Ascending aorta (tissue), 2 donors: ENCODE data around the gene OSBPL9. TPM values are rescaled to one million over a fixed set of nuclear protein-coding genes. Genes with fewer than 3 reads are reported as not detected.

Source experiments
- DNase-seq, 2 donors: peaks; one replicate each; pipeline ENCODE4 v3.0.0-alpha.2; 2019; ENCODE audit warnings: low spot score in 2 of 2
- H3K27ac ChIP-seq, 2 donors: fragments of 200-600 bp; sonication (generic); one replicate each; pipeline ENCODE4 v1.5.1; 2016 to 2017; ENCODE audit warnings: mild to moderate bottlenecking in 1 of 2
- H3K27me3 ChIP-seq: fragments of 200-600 bp; sonication (generic); one replicate; pipeline ENCODE4 v1.5.1; 2017
- H3K36me3 ChIP-seq, 2 donors: fragments of 200-600 bp; sonication (generic); one replicate each; pipeline ENCODE4 v1.5.1; 2016
- H3K4me1 ChIP-seq, 2 donors: fragments of 200-600 bp; sonication (generic); one replicate each; pipeline ENCODE4 v1.5.1; 2016 to 2017; ENCODE audit warnings: mild to moderate bottlenecking in 1 of 2
- H3K4me3 ChIP-seq, 2 donors: fragments of 200-600 bp; sonication (generic); one replicate each; pipeline ENCODE4 v1.5.1; 2016 to 2017; ENCODE audit warnings: mild to moderate bottlenecking in 1 of 2
- H3K9me3 ChIP-seq, 2 donors: fragments of 200-600 bp; sonication (generic); one replicate each; pipeline ENCODE4 v1.5.1; 2016
- intact Hi-C: fragments of 100-400 bp; cut with DNase I; formaldehyde crosslinking; loops from one replicate; pipeline ENCODE4 v1.15.1; 2023
- total RNA-seq: library from RNA; depleted of rRNA; stranded (reverse); fragments of >200 nt; gene quantifications from one replicate; pipeline ENCODE4 v1.1.0, GENCODE V29; 2016
- TF ChIP-seq, protein P1 (sequence below), 3 experiments: fragments of 200-600 bp in 2 of 3; fragments of 450-650 bp in 1 of 3; sonication (generic) in 2 of 3; IDR thresholded peaks; one replicate each; pipeline ENCODE4 v1.5.1; 2016 to 2019; ENCODE audit warnings: antibody characterized with exemption in 3 of 3, mild to moderate bottlenecking in 1 of 3, moderate library complexity in 1 of 3

OSBPL9 gene
- total RNA-seq, 1 donor from 2014 or later: 101 TPM

DNA sequence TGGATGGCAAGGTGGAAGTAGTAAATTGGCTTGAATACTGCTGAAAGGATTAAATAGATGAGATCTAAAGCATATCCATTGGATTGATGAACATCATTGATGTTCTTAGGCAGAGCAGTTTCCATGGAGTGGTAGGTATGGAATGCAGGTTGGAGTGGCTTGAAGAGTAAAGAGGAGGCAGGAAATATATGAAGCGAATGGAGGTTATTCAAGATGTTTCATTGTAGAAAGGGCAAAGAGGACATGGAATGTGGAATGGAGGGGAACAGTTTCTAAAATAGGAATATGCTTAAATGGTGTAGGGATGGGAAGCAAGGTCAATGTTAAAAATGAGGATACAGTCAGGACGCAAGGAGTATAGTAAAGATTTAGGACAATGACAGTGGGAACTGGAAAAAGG, 6.1 kb downstream of the OSBPL9 start:
- no peak for DNase-seq
- TF ChIP-seq, protein P1, sequence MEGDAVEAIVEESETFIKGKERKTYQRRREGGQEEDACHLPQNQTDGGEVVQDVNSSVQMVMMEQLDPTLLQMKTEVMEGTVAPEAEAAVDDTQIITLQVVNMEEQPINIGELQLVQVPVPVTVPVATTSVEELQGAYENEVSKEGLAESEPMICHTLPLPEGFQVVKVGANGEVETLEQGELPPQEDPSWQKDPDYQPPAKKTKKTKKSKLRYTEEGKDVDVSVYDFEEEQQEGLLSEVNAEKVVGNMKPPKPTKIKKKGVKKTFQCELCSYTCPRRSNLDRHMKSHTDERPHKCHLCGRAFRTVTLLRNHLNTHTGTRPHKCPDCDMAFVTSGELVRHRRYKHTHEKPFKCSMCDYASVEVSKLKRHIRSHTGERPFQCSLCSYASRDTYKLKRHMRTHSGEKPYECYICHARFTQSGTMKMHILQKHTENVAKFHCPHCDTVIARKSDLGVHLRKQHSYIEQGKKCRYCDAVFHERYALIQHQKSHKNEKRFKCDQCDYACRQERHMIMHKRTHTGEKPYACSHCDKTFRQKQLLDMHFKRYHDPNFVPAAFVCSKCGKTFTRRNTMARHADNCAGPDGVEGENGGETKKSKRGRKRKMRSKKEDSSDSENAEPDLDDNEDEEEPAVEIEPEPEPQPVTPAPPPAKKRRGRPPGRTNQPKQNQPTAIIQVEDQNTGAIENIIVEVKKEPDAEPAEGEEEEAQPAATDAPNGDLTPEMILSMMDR (IDR thresholded peaks at IDR 0.05): no peak
- intact Hi-C loops: loop anchor here (5.0 kb wide), 1 partner anchor 59 kb away; no protein-coding TSS in a partner anchor
- peak overlapping the region; percentile 54 to 91 for H3K27ac ChIP-seq
- H3K4me1 ChIP-seq: peaks cover 5 to 36% of the 10 kb centered on the region in 2 donors
- H3K9me3 ChIP-seq: no peaks in the 10 kb centered on the region
- H3K36me3 ChIP-seq: no peaks in the 10 kb centered on the region
- H3K27me3 ChIP-seq: no peaks in the 10 kb centered on the region
- no peak overlapping the region for H3K4me3 ChIP-seq

DNA sequence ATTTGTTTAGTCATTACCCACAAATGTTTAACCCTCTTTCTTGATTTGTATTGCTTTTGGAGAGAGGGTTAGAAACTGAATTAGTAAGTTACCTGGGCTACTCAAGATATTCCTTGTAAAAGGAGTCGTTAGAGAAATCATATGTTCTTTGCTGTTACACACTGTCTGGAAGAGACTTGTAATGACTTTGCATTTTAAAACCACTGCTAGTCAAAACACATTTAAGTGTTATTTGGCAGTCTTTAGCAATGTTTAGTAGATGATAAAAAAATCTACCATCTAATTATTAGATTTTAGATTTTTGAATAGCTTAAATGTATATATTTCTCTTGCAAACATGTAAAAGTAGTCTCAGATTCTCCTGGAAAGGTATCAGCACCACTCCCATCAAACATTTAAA, 6.6 kb downstream of the OSBPL9 start:
- intact Hi-C loops: loop anchor here (5.0 kb wide), 1 partner anchor 59 kb away; no protein-coding TSS in a partner anchor
- TF ChIP-seq, protein P1 (IDR thresholded peaks at IDR 0.05): no peak
- Histone ChIP-seq H3K27me3 (no peaks in the 10 kb centered on the region), H3K4me3 (no peak overlapping the region), H3K4me1 (peaks cover 5 to 40% of the 10 kb centered on the region in 2 donors), H3K27ac (peak overlapping the region; percentile 54 to 91), H3K9me3 (no peaks in the 10 kb centered on the region), H3K36me3 (no peaks in the 10 kb centered on the region)
- DNase-seq: no peak

DNA sequence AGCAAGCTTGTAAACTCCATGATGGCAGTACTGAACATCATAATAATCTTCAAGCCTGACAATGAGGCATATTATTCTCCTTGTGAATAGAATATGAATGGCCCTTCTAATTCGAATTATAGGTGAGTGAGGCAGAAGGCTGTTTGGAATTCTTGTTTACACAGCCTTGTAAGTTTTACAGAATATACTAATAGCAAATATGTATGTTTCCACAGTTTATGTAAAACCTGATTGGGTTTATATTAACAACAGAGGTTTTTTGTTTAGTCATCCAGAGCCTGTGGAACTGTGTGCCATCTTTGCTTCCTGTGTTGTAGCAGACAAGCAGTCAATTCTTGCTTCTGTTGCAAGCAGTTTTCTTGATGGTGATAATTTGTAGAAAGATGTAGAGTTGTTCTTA, 8.0 kb downstream of the OSBPL9 start:
- peaks cover 5 to 48% of the 10 kb centered on the region in 2 donors for H3K4me1 ChIP-seq
- peak overlapping the region; percentile 50 to 56 for H3K27ac ChIP-seq
- intact Hi-C loops: loop anchor here (5.0 kb wide), 1 partner anchor 57 kb away; no protein-coding TSS in a partner anchor
- no peaks in the 10 kb centered on the region for H3K36me3 ChIP-seq
- no peak for DNase-seq
- H3K4me3 ChIP-seq: no peak overlapping the region
- no peaks in the 10 kb centered on the region for H3K9me3 ChIP-seq
- TF ChIP-seq, protein P1 (IDR thresholded peaks at IDR 0.05): no peak
- H3K27me3 ChIP-seq: no peaks in the 10 kb centered on the region

DNA sequence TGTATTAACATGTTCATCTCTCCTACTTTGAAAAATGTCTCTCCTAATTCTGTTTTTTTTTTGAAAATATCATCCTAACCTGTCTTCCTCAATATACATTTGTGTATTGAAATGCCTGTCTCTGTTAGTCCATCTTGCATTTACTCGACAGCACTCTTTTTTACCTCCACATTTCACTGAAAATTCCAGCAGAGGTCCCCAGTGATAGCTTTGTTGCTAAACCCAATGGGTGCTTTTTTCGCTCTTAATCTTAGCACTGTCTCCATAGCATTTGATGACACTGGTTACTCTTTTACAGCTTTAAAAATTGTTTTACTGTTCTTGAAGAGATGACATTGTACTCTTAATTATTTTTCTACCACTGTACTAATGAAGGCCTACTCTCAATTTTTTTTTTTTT, 10.8 kb downstream of the OSBPL9 start:
- H3K9me3 ChIP-seq: no peaks in the 10 kb centered on the region
- no peak overlapping the region for H3K27ac ChIP-seq
- no peak for DNase-seq
- TF ChIP-seq, protein P1 (IDR thresholded peaks at IDR 0.05): peak; percentile 18 to 41 (median 38)
- intact Hi-C loops: no loop called here
- peaks cover 5 to 31% of the 10 kb centered on the region in 2 donors for H3K4me1 ChIP-seq
- H3K36me3 ChIP-seq: no peaks in the 10 kb centered on the region
- no peak overlapping the region for H3K4me3 ChIP-seq
- no peaks in the 10 kb centered on the region for H3K27me3 ChIP-seq

DNA sequence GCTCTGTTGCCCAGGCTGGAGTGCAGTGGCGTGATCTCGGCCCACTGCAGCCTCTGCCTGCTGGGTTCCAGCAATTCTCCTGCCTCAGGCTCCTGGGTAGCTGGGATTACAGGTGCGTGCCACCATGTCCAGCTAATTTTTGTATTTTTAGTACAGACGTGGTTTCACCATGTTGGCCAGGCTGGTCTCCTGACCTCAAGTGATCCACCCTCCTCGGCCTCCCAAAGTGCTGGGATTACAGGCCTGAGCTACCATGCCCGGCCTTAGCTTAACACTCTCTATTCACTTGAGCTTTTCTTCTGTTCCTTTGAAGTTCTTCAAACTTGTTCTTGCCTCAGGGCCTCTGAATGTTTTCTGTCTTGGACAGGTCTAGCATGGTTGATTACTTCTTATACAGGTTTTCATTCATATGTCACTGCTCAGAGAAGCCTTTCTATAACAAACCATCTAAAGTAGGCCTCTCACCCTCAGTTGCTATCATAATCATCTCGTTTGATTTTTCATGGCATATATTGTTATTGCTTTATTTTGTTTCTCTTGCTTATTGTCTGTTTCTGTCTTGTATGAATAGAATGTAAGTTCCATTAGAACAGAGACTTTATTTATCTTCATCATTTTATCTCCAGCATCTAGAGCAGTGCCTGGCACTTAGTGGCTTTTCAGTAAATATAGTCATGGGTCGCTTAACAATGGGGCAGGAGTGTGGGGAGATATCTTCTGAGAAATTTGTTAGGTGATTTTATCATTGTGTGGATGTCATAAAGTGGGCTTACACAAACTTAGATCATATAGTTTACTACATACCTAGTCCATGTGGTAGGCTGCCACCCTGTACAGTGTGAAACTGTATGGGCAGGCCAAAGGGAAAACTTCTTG, 12.1 kb downstream of the OSBPL9 start:
- Histone ChIP-seq H3K9me3 (no peaks in the 10 kb centered on the region), H3K36me3 (no peaks in the 10 kb centered on the region), H3K27me3 (no peaks in the 10 kb centered on the region), H3K4me1 (peaks cover 0 to 28% of the 10 kb centered on the region in 2 donors), H3K4me3 (no peak overlapping the region), H3K27ac (peak overlapping the region; percentile 22 to 31)
- intact Hi-C loops: no loop called here
- no peak for DNase-seq
- TF ChIP-seq, protein P1 (IDR thresholded peaks at IDR 0.05): no peak
